GM12878 (cell line): Measurements from ENCODE around the gene TNKS2.

Experiments used
- CTCF ChIP-seq, 3 experiments: IDR thresholded peaks in 2 of 3; conservative IDR thresholded peaks in 1 of 3; 2 replicates each; pipeline ENCODE4 v1.5.1; 2011; ENCODE audit warnings: low read depth in 3 of 3, low read length in 3 of 3, mild to moderate bottlenecking in 3 of 3, control low read depth in 2 of 3, moderate library complexity in 2 of 3, inconsistent platforms in 1 of 3, mixed read lengths in 1 of 3; ENCODE audit not compliant: control insufficient read depth in 2 of 3, insufficient read depth in 1 of 3; ENCODE audit errors: extremely low read depth in 1 of 3
- FOXM1 ChIP-seq: IDR thresholded peaks from 2 replicates; pipeline ENCODE4 v1.6.1; 2012; ENCODE audit warnings: low read depth, mild to moderate bottlenecking, inconsistent platforms, low read length, moderate library complexity
- POLR2AphosphoS2 ChIP-seq: IDR thresholded peaks from 2 replicates; pipeline ENCODE4 v1.6.1; 2011; ENCODE audit warnings: low read depth, mild to moderate bottlenecking, low read length, improper control_type of control experiment, moderate library complexity
- POLR2AphosphoS5 ChIP-seq: IDR thresholded peaks from 2 replicates; pipeline ENCODE4 v1.6.1; 2011; ENCODE audit warnings: mild to moderate bottlenecking, low read length, inconsistent platforms
- PRDM15 ChIP-seq: fragments of 450-650 bp; formaldehyde crosslinking; IDR thresholded peaks from 2 replicates; pipeline ENCODE4 v1.4.0; 2020; ENCODE audit warnings: mild to moderate bottlenecking, moderate library complexity
- REST ChIP-seq: IDR thresholded peaks from 2 replicates; pipeline ENCODE4 v1.6.1; 2012; ENCODE audit warnings: mild to moderate bottlenecking, low read depth, low read length
- STAT3 ChIP-seq: IDR thresholded peaks from 2 replicates; pipeline ENCODE4 v1.6.1; 2011; ENCODE audit warnings: low read depth, low read length, improper control_type of control experiment

- TF ChIP-seq PRDM15 (CRISPR knock-in tag) = no peak
- no peak for TF ChIP-seq CTCF (IDR thresholded peaks at IDR 0.05 in 2 of 3, conservative IDR thresholded peaks at IDR 0.05 in 1 of 3; ENCODE audit: control insufficient read depth in 2 of 3, extremely low read depth in 1 of 3, insufficient read depth in 1 of 3, low read depth in 3 of 3, low read length in 3 of 3)
- no peak for TF ChIP-seq STAT3
- TF ChIP-seq POLR2AphosphoS2 = no peak
- TF ChIP-seq FOXM1 = no peak
- TF ChIP-seq POLR2AphosphoS5 = no peak
- no peak for TF ChIP-seq REST
Measured at GRCh38 chr10:91820144-91820543, 21.9 kb downstream of the TNKS2 start.
